Psoas muscle (tissue), 8 donors: Measurements from ENCODE around the gene TMEM50B. TPM values are rescaled to one million over a fixed set of nuclear protein-coding genes. Genes with fewer than 3 reads are reported as not detected.

Source experiments
- ATAC-seq, 4 donors: fragments of 200-7000 bp; cut with Tn5 transposase; one replicate each; pipeline ENCODE4 v1.9.1; 2020; ENCODE audit warnings: moderate library complexity in 3 of 4, mild to moderate bottlenecking in 2 of 4
- DNase-seq, 2 donors: peaks; one replicate each; pipeline ENCODE4 v3.0.0-alpha.2; 2020
- H3K27ac ChIP-seq: fragments of 200-600 bp; one replicate; pipeline ENCODE4 v1.8.0; 2022
- H3K27me3 ChIP-seq, 3 donors: fragments of 200-600 bp in 1 of 3; one replicate each; pipeline versions ENCODE4 v1.6.1 to v1.8.0; 2013 to 2022; ENCODE audit warnings: low read length in 2 of 3, mild to moderate bottlenecking in 2 of 3, moderate library complexity in 1 of 3; ENCODE audit not compliant: insufficient read depth in 3 of 3
- H3K36me3 ChIP-seq, 2 donors: fragments of 200-600 bp in 1 of 2; one replicate each; pipeline versions ENCODE4 v1.6.1 to v1.8.0; 2013 to 2022; ENCODE audit warnings: low read depth in 1 of 2, mild to moderate bottlenecking in 1 of 2, moderate library complexity in 1 of 2; ENCODE audit not compliant: insufficient read depth in 1 of 2
- H3K4me1 ChIP-seq: fragments of 200-600 bp; one replicate; pipeline ENCODE4 v1.8.0; 2022
- H3K4me3 ChIP-seq: fragments of 200-600 bp; one replicate; pipeline ENCODE4 v1.8.0; 2022; ENCODE audit warnings: mild to moderate bottlenecking
- H3K9me3 ChIP-seq: fragments of 200-600 bp; one replicate; pipeline ENCODE4 v1.8.0; 2022
- CTCF ChIP-seq: fragments of 200-600 bp; IDR thresholded peaks from one replicate; pipeline ENCODE4 v1.8.0; 2022; ENCODE audit warnings: antibody characterized with exemption
- WGBS, 3 donors: extraction: QIAGEN DNeasy Blood & Tissue Kit; methylation state at CpG; one replicate each; pipeline versions ENCODE4 v1.1.6 to v1.1.7; 2013; 5-methylcytosine and 5-hydroxymethylcytosine counted together
- intact Hi-C, 2 donors: fragments of 100-400 bp; cut with DNase I; formaldehyde crosslinking; loops; one replicate each; pipeline versions ENCODE4 v1.11.0 to v1.14.2; 2022
- polyA plus RNA-seq, 3 donors: library from polyadenylated mRNA; stranded (reverse); fragments of 200-250 nt; gene quantifications; one replicate each; pipeline ENCODE4 v1.2.3, GENCODE V29; 2013
- total RNA-seq, 4 donors: library from RNA; stranded (reverse); fragmentation: NEBNext Ultra II Directional in 2 of 4; extraction: Animal tissue kit (Norgen Biotek cat#: 25700) in 2 of 4; gene quantifications; one replicate each; pipeline versions ENCODE4 v1.2.1 to v1.2.4, GENCODE V29; 2021 to 2023
- donor health status: healthy with polysubstance abuse.
- donor health status: DM: no; HTN: no; CAD: no; lungs with moderate emphysema.
- donor health status: Bipolar disorder and iron deficiency.
- donor health status: healthy.
- donor health status: DM: yes; HTN: yes; CAD: no.
- donor health status: DM: no; HTN: no; CAD: no.
- donor health status: DM: no; HTN: no; CAD: no.
- donor health status: DM: yes; HTN: yes; CAD: no.

The TMEM50B gene
- total and polyA plus RNA-seq, 7 donors = 16.0 to 42.6 (median 20.9) TPM

- no peaks in the 10 kb centered on the region for H3K9me3 ChIP-seq
- peaks cover 11% of the 10 kb centered on the region for H3K4me1 ChIP-seq
- ATAC-seq (peak; percentile 60 to 73 (median 66)), DNase-seq (peak; percentile 67 to 79)
- TF ChIP-seq CTCF = no peak
- peak overlapping the region; percentile 77 for H3K4me3 ChIP-seq
- peak overlapping the region; percentile 84 for H3K27ac ChIP-seq
- no peaks in the 10 kb centered on the region for H3K27me3 ChIP-seq
- 5 to 9% (median 8%) methylated on average over 39 to 47 of the region's 47 CpGs for WGBS, 3 donors
- intact Hi-C loops = no loop called here
- H3K36me3 ChIP-seq = peaks cover 0 to 5% of the 10 kb centered on the region in 2 donors
These were observed 75.8 kb downstream of the TMEM50B start for GRCh38 chr21:33403786-33404585.

GRCh38 chr21:33403128-33403785 lies 76.5 kb downstream of the TMEM50B start, which contains the start of gene IFNGR2:
TSS of gene IFNGR2 (plus strand) at chr21:33403413. CDS start at chr21:33403544, 131 bp downstream.
- peaks cover 11% of the 10 kb centered on the region for H3K4me1 ChIP-seq
- H3K4me3 ChIP-seq = peak within 1 kb of the TSS; percentile 77
- WGBS, 3 donors = 0 to 1% (median 0%) methylated on average over 41 to 89 of the region's 89 CpGs
- ATAC-seq = peak; percentile 37 to 65 (median 56)
- peak within 1 kb of the TSS; percentile 84 for H3K27ac ChIP-seq
- H3K36me3 ChIP-seq = peaks cover 0 to 5% of the 10 kb centered on the region in 2 donors
- no peak for TF ChIP-seq CTCF
- intact Hi-C loops = no loop called here
- H3K9me3 ChIP-seq = no peaks in the 10 kb centered on the region
- no peaks in the 10 kb centered on the region for H3K27me3 ChIP-seq
- DNase-seq = peak; percentile 52 to 65

GRCh38 chr21:33402001-33402979 lies 77.5 kb downstream of the TMEM50B start:
- H3K9me3 ChIP-seq = no peaks in the 10 kb centered on the region
- no peak for TF ChIP-seq CTCF
- H3K36me3 ChIP-seq = peaks cover 0 to 5% of the 10 kb centered on the region in 2 donors
- H3K27ac ChIP-seq = peak overlapping the region; percentile 84
- H3K27me3 ChIP-seq = no peaks in the 10 kb centered on the region
- 47 to 58% (median 47%) methylated on average over 44 to 45 of the region's 45 CpGs for WGBS, 3 donors
- ATAC-seq (peak; percentile 30 to 64 (median 54)), DNase-seq (peak; percentile 73 to 82)
- H3K4me3 ChIP-seq = peak overlapping the region; percentile 77
- peaks cover 11% of the 10 kb centered on the region for H3K4me1 ChIP-seq
- intact Hi-C loops = no loop called here

- Histone ChIP-seq H3K9me3 (no peaks in the 10 kb centered on the region), H3K27me3 (no peaks in the 10 kb centered on the region), H3K4me3 (no peak overlapping the region), H3K4me1 (peaks cover 11% of the 10 kb centered on the region), H3K36me3 (peaks cover 0 to 5% of the 10 kb centered on the region in 2 donors), H3K27ac (no peak overlapping the region)
- DNase-seq (no peak), ATAC-seq (no peak)
- WGBS, 3 donors = 67 to 78% (median 68%) methylated on average over 6 of the region's 6 CpGs
- TF ChIP-seq CTCF = no peak
- intact Hi-C loops = no loop called here
These were observed 78.2 kb downstream of the TMEM50B start for GRCh38 chr21:33401630-33401992.

Other genes starting within 250 kb of the TMEM50B start
- 1 to 10 TPM; 4.4 to 8.1 (median 6.6) TPM for gene IL10RB, start 213.6 kb downstream of the TMEM50B start, total RNA-seq
- 1 to 10 TPM; 5.6 to 9.3 (median 8.5) TPM for gene IL10RB, start 213.6 kb downstream of the TMEM50B start, polyA plus RNA-seq
- gene IFNAR1, start 155.0 kb downstream of the TMEM50B start, total RNA-seq = 10 to 100 TPM; 16.1 to 20.8 (median 18.2) TPM
- 10 to 100 TPM; 10.4 to 31.6 (median 10.9) TPM for gene IFNAR1, start 155.0 kb downstream of the TMEM50B start, polyA plus RNA-seq
- gene IFNGR2, start 76.6 kb downstream of the TMEM50B start, total RNA-seq = 10 to 100 TPM; 16.0 to 42.9 (median 31.3) TPM
- gene IFNGR2, start 76.6 kb downstream of the TMEM50B start, polyA plus RNA-seq = 10 to 100 TPM; 11.7 to 24.7 (median 22.2) TPM
- gene DNAJC28, start 11.7 kb upstream of the TMEM50B start, total RNA-seq = 1 to 10 TPM; 3.0 to 4.5 (median 3.3) TPM
- 1 to 10 TPM; 2.9 to 7.6 (median 2.9) TPM for gene DNAJC28, start 11.7 kb upstream of the TMEM50B start, polyA plus RNA-seq
- 10 to 100 TPM; 41.9 to 77.8 (median 53.5) TPM for gene GART, start 62.1 kb upstream of the TMEM50B start, total RNA-seq
- gene GART, start 62.1 kb upstream of the TMEM50B start, polyA plus RNA-seq = 10 to 100 TPM; 22.0 to 57.2 (median 40.8) TPM
- gene SON, start 63.1 kb upstream of the TMEM50B start, total RNA-seq = 100 to 1,000 TPM; 126 to 179 (median 142) TPM
- gene SON, start 63.1 kb upstream of the TMEM50B start, polyA plus RNA-seq = 10 to 100 TPM; 50.1 to 84.8 (median 75.5) TPM
- 1 to 10 TPM; 4.8 to 5.4 (median 5.2) TPM for gene DONSON, start 108.7 kb upstream of the TMEM50B start, total RNA-seq
- 10 to 100 TPM in 1 of 3 donors, 1 to 10 TPM in 2; 6.2 to 15.1 (median 8.4) TPM for gene DONSON, start 108.7 kb upstream of the TMEM50B start, polyA plus RNA-seq
- gene CRYZL1, start 161.8 kb upstream of the TMEM50B start, total RNA-seq = 10 to 100 TPM; 14.0 to 22.6 (median 18.8) TPM
- gene CRYZL1, start 161.8 kb upstream of the TMEM50B start, polyA plus RNA-seq = 10 to 100 TPM; 12.8 to 37.7 (median 15.7) TPM
- gene ITSN1, start 162.5 kb upstream of the TMEM50B start, total RNA-seq = 10 to 100 TPM; 18.1 to 43.8 (median 24.7) TPM
- gene ITSN1, start 162.5 kb upstream of the TMEM50B start, polyA plus RNA-seq = 10 to 100 TPM in 1 of 3 donors, 1 to 10 TPM in 2; 9.3 to 24.3 (median 9.8) TPM